Skeletal muscle tissue (tissue), 4 donors: ENCODE data around the gene SLX4IP. TPM values are rescaled to one million over a fixed set of nuclear protein-coding genes. Genes with fewer than 3 reads are reported as not detected.

Source experiments
- H3K27ac ChIP-seq: one replicate; pipeline ENCODE4 v1.7.0; 2013; ENCODE audit warnings: mild to moderate bottlenecking, low read depth, low read length, inconsistent platforms
- H3K27me3 ChIP-seq, 3 donors: one replicate each; pipeline ENCODE4 v1.7.0; 2013; ENCODE audit warnings: low read length in 3 of 3; ENCODE audit not compliant: control insufficient read depth in 3 of 3, insufficient read depth in 3 of 3
- H3K36me3 ChIP-seq, 3 donors: one replicate each; pipeline ENCODE4 v1.7.0; 2013; ENCODE audit warnings: low read length in 3 of 3; ENCODE audit not compliant: control insufficient read depth in 3 of 3, insufficient read depth in 3 of 3
- H3K4me1 ChIP-seq, 3 donors: one replicate each; pipeline ENCODE4 v1.7.0; 2013; ENCODE audit warnings: low read length in 3 of 3, mild to moderate bottlenecking in 3 of 3; ENCODE audit not compliant: control insufficient read depth in 3 of 3, insufficient read depth in 3 of 3
- H3K4me3 ChIP-seq, 3 donors: one replicate each; pipeline ENCODE4 v1.7.0; 2013; ENCODE audit warnings: low read length in 3 of 3
- H3K9ac ChIP-seq, 3 donors: one replicate each; pipeline ENCODE4 v1.7.0; 2013; ENCODE audit warnings: low read length in 3 of 3, mild to moderate bottlenecking in 3 of 3, moderate library complexity in 2 of 3, low read depth in 1 of 3
- H3K9me3 ChIP-seq, 3 donors: one replicate each; pipeline ENCODE4 v1.7.0; 2013; ENCODE audit warnings: low read length in 3 of 3; ENCODE audit not compliant: control insufficient read depth in 3 of 3
- total RNA-seq: library from RNA; depleted of rRNA; stranded (reverse); fragments of >200 nt; gene quantifications from one replicate; pipeline ENCODE4 v1.2.3, GENCODE V29; 2014
- donor health status: Osteomylitis.

Gene SLX4IP
- total RNA-seq, 1 donor from 2014 or later = 4.2 TPM

GRCh38 chr20:10646006-10646405 lies 210.9 kb downstream of the SLX4IP start:
- Histone ChIP-seq H3K9me3 (no peaks in the 10 kb centered on the region), H3K4me1 (peaks cover 15 to 20% (median 17%) of the 10 kb centered on the region in 3 donors), H3K27ac (no peak overlapping the region), H3K27me3 (no peaks in the 10 kb centered on the region), H3K9ac (no peak overlapping the region), H3K4me3 (no peak overlapping the region), H3K36me3 (peaks cover 61 to 91% (median 73%) of the 10 kb centered on the region in 3 donors)

GRCh38 chr20:10646886-10647420 lies 211.8 kb downstream of the SLX4IP start:
- H3K9ac ChIP-seq = no peak overlapping the region
- no peak overlapping the region for H3K27ac ChIP-seq
- H3K9me3 ChIP-seq = no peaks in the 10 kb centered on the region
- H3K27me3 ChIP-seq = no peaks in the 10 kb centered on the region
- peaks cover 21 to 27% (median 25%) of the 10 kb centered on the region in 3 donors for H3K4me1 ChIP-seq
- H3K4me3 ChIP-seq = no peak overlapping the region
- H3K36me3 ChIP-seq = peaks cover 59 to 91% (median 70%) of the 10 kb centered on the region in 3 donors

GRCh38 chr20:10647471-10647870 lies 212.4 kb downstream of the SLX4IP start:
- H3K4me1 ChIP-seq = peaks cover 25 to 28% (median 26%) of the 10 kb centered on the region in 3 donors
- no peak overlapping the region for H3K4me3 ChIP-seq
- no peak overlapping the region for H3K27ac ChIP-seq
- H3K9me3 ChIP-seq = no peaks in the 10 kb centered on the region
- H3K27me3 ChIP-seq = no peaks in the 10 kb centered on the region
- H3K36me3 ChIP-seq = peaks cover 54 to 89% (median 65%) of the 10 kb centered on the region in 3 donors
- no peak overlapping the region for H3K9ac ChIP-seq

- H3K27me3 ChIP-seq = no peaks in the 10 kb centered on the region
- peaks cover 57 to 85% (median 64%) of the 10 kb centered on the region in 3 donors for H3K36me3 ChIP-seq
- H3K9ac ChIP-seq = no peak overlapping the region
- H3K9me3 ChIP-seq = no peaks in the 10 kb centered on the region
- H3K4me3 ChIP-seq = no peak overlapping the region
- H3K27ac ChIP-seq = peak overlapping the region; percentile 21
- peaks cover 29 to 32% (median 30%) of the 10 kb centered on the region in 3 donors for H3K4me1 ChIP-seq
Measured at GRCh38 chr20:10647909-10648308, 212.8 kb downstream of the SLX4IP start.

- Histone ChIP-seq H3K27me3 (no peaks in the 10 kb centered on the region), H3K27ac (peak overlapping the region; percentile 21), H3K9me3 (no peaks in the 10 kb centered on the region), H3K9ac (no peak overlapping the region), H3K4me1 (peaks cover 28 to 35% (median 28%) of the 10 kb centered on the region in 3 donors), H3K4me3 (no peak overlapping the region), H3K36me3 (peaks cover 52 to 80% (median 60%) of the 10 kb centered on the region in 3 donors)
Measured at GRCh38 chr20:10648651-10649050, 213.5 kb downstream of the SLX4IP start.

- Histone ChIP-seq H3K4me1 (peaks cover 28 to 40% (median 33%) of the 10 kb centered on the region in 3 donors), H3K27ac (no peak overlapping the region), H3K27me3 (no peaks in the 10 kb centered on the region), H3K4me3 (no peak overlapping the region), H3K36me3 (peaks cover 49 to 75% (median 58%) of the 10 kb centered on the region in 3 donors), H3K9me3 (no peaks in the 10 kb centered on the region), H3K9ac (no peak overlapping the region)
Measured at GRCh38 chr20:10649080-10649796, 214.1 kb downstream of the SLX4IP start.

GRCh38 chr20:10649797-10650160 lies 214.7 kb downstream of the SLX4IP start:
- Histone ChIP-seq H3K27me3 (no peaks in the 10 kb centered on the region), H3K4me3 (no peak overlapping the region), H3K4me1 (peaks cover 32 to 46% (median 38%) of the 10 kb centered on the region in 3 donors), H3K9ac (no peak overlapping the region), H3K9me3 (no peaks in the 10 kb centered on the region), H3K27ac (peak overlapping the region; percentile 9), H3K36me3 (peaks cover 45 to 73% (median 53%) of the 10 kb centered on the region in 3 donors)

GRCh38 chr20:10651227-10651990 lies 216.3 kb downstream of the SLX4IP start:
- H3K27ac ChIP-seq = peak overlapping the region; percentile 26

GRCh38 chr20:10652185-10652584 lies 217.1 kb downstream of the SLX4IP start:
- H3K4me3 ChIP-seq = no peak overlapping the region
- no peak overlapping the region for H3K9ac ChIP-seq
- H3K4me1 ChIP-seq = peaks cover 35 to 48% (median 46%) of the 10 kb centered on the region in 3 donors
- peak overlapping the region; percentile 9 for H3K27ac ChIP-seq
- no peaks in the 10 kb centered on the region for H3K27me3 ChIP-seq
- H3K9me3 ChIP-seq = no peaks in the 10 kb centered on the region
- peaks cover 27 to 73% (median 33%) of the 10 kb centered on the region in 3 donors for H3K36me3 ChIP-seq

More at GRCh38 chr20:10651227-10651990, 216.3 kb downstream of the SLX4IP start:
- Histone ChIP-seq H3K4me1 (peaks cover 35 to 49% (median 46%) of the 10 kb centered on the region in 3 donors), H3K4me3 (no peak overlapping the region), H3K9ac (peak overlapping the region in 1 of 3 donors; percentile 40), H3K27me3 (no peaks in the 10 kb centered on the region), H3K9me3 (no peaks in the 10 kb centered on the region), H3K36me3 (peaks cover 32 to 75% (median 37%) of the 10 kb centered on the region in 3 donors)
